HepG2 (cell line): Measurements from ENCODE around the gene NUFIP2. TPM values are rescaled to one million over a fixed set of nuclear protein-coding genes. Genes with fewer than 3 reads are reported as not detected.

Experiments used
- AGO1 ChIP-seq: fragments of 200-400 bp; formaldehyde crosslinking; IDR thresholded peaks from 2 replicates; pipeline ENCODE4 v1.6.1; 2017; ENCODE audit warnings: mild to moderate bottlenecking, low read depth, low read length, moderate library complexity; ENCODE audit not compliant: poor library complexity, severe bottlenecking
- ATF7-NPFF ChIP-seq: sonication (generic); formaldehyde crosslinking; IDR thresholded peaks from 2 replicates; pipeline ENCODE4 v1.8.1; 2023; ENCODE audit warnings: mild to moderate bottlenecking, low read depth, missing genetic modification reagents, moderate library complexity
- BRF2 ChIP-seq: sonication (generic); formaldehyde crosslinking; IDR thresholded peaks from 2 replicates; pipeline ENCODE4 v1.8.1; 2022; ENCODE audit warnings: mild to moderate bottlenecking, missing genetic modification reagents
- CREM ChIP-seq, 2 experiments: sonication (generic) in 1 of 2; formaldehyde crosslinking in 1 of 2; IDR thresholded peaks; 2 replicates each; pipeline versions ENCODE4 v1.4.0 to v1.6.1; 2016 to 2020; ENCODE audit warnings: antibody characterized with exemption in 1 of 2, mild to moderate bottlenecking in 1 of 2, missing genetic modification reagents in 1 of 2
- GATAD1 ChIP-seq: IDR thresholded peaks from 2 replicates; pipeline ENCODE4 v1.6.1; 2016; ENCODE audit warnings: missing genetic modification reagents, missing compliant biosample characterization
- GFI1 ChIP-seq: sonication (generic); formaldehyde crosslinking; IDR thresholded peaks from 2 replicates; pipeline ENCODE4 v1.5.0; 2020; ENCODE audit warnings: missing genetic modification reagents, mild to moderate bottlenecking, borderline replicate concordance
- HMG20B ChIP-seq: conservative IDR thresholded peaks from 2 replicates; pipeline ENCODE4 v1.6.1; 2016; ENCODE audit warnings: missing genetic modification reagents, missing compliant biosample characterization
- HNF1A ChIP-seq, 2 experiments: sonication (generic) in 1 of 2; formaldehyde crosslinking in 1 of 2; IDR thresholded peaks; 2 replicates each; pipeline versions ENCODE4 v1.4.0 to v1.6.1; 2016 to 2020; ENCODE audit warnings: borderline replicate concordance in 1 of 2, low read depth in 1 of 2, mild to moderate bottlenecking in 1 of 2, missing genetic modification reagents in 1 of 2
- HNRNPK ChIP-seq: fragments of 200-400 bp; formaldehyde crosslinking; IDR thresholded peaks from 2 replicates; pipeline ENCODE4 v1.6.1; 2018; ENCODE audit warnings: low read length, low read depth, moderate library complexity, mild to moderate bottlenecking; ENCODE audit not compliant: poor library complexity, severe bottlenecking
- PCBP1 ChIP-seq: fragments of 200-400 bp; formaldehyde crosslinking; IDR thresholded peaks from 2 replicates; pipeline ENCODE4 v1.6.1; 2017; ENCODE audit warnings: mild to moderate bottlenecking, low read depth, low read length, borderline replicate concordance
- SAFB2 ChIP-seq: sonication (generic); formaldehyde crosslinking; IDR thresholded peaks from 2 replicates; pipeline ENCODE4 v1.5.1; 2020; ENCODE audit warnings: missing genetic modification reagents, low read depth, mild to moderate bottlenecking, borderline replicate concordance
- SALL1 ChIP-seq: sonication (generic); formaldehyde crosslinking; IDR thresholded peaks from 2 replicates; pipeline ENCODE4 v1.8.0; 2022; ENCODE audit warnings: mild to moderate bottlenecking, missing genetic modification reagents
- SATB2 ChIP-seq: sonication (generic); formaldehyde crosslinking; IDR thresholded peaks from 2 replicates; pipeline ENCODE4 v1.5.0; 2020; ENCODE audit warnings: missing genetic modification reagents
- SP2 ChIP-seq: sonication (generic); formaldehyde crosslinking; IDR thresholded peaks from 2 replicates; pipeline ENCODE4 v1.5.1; 2020; ENCODE audit warnings: mild to moderate bottlenecking, missing genetic modification reagents
- SPEN ChIP-seq: sonication (generic); formaldehyde crosslinking; IDR thresholded peaks from 2 replicates; pipeline ENCODE4 v1.5.1; 2020; ENCODE audit warnings: low read depth, mild to moderate bottlenecking, missing genetic modification reagents
- ZHX1 ChIP-seq: sonication (generic); formaldehyde crosslinking; IDR thresholded peaks from 2 replicates; pipeline ENCODE4 v1.8.1; 2022; ENCODE audit warnings: low read depth, mild to moderate bottlenecking, missing genetic modification reagents
- ZMYM2 ChIP-seq: sonication (generic); formaldehyde crosslinking; IDR thresholded peaks from 2 replicates; pipeline ENCODE4 v1.8.0; 2022; ENCODE audit warnings: mild to moderate bottlenecking, missing genetic modification reagents
- ZNF792 ChIP-seq: IDR thresholded peaks from 2 replicates; pipeline ENCODE4 v1.6.1; 2016
- ZNF816 ChIP-seq: sonication (generic); formaldehyde crosslinking; IDR thresholded peaks from 2 replicates; pipeline ENCODE4 v1.8.0; 2022; ENCODE audit warnings: missing genetic modification reagents, mild to moderate bottlenecking, borderline replicate concordance
- ZSCAN22 ChIP-seq: sonication (generic); formaldehyde crosslinking; IDR thresholded peaks from 2 replicates; pipeline ENCODE4 v1.4.0; 2020; ENCODE audit warnings: mild to moderate bottlenecking, missing genetic modification reagents
- polyA plus RNA-seq, 8 experiments: library from polyadenylated mRNA; depleted of rRNA in 3 of 8; stranded (reverse) in 7 of 8; unstranded in 1 of 8; fragments of >200 nt; fragmentation: Illumina TruSeq in 4 of 8; extraction: Trizol in 4 of 8; gene quantifications; 2 replicates each; pipeline versions ENCODE4 v1.2.1 to v1.2.3, GENCODE V29; 2011 to 2016; ENCODE audit warnings: low read depth in 4 of 8, missing spikeins in 1 of 8, mixed read lengths in 1 of 8; ENCODE audit not compliant: insufficient read depth in 1 of 8
- total RNA-seq, 5 experiments: library from RNA; depleted of rRNA; stranded (reverse); fragments of >200 nt; fragmentation: Illumina TruSeq; extraction: Trizol; gene quantifications; 2 replicates each; pipeline ENCODE4 v1.2.3, GENCODE V29; 2016; ENCODE audit warnings: low read depth in 1 of 5

NUFIP2 gene
- total and polyA plus RNA-seq, 2 of the 13 experiments (the other 11 are each of a cell fraction or from before 2014, with no cell fraction given) = 10.3 to 30.8 TPM

GRCh38 chr17:29293890-29294579 lies at the start of gene NUFIP2 (continued):
- no peak for TF ChIP-seq HNF1A (IDR thresholded peaks at IDR 0.05; ENCODE audit: low read depth)
- peak; percentile 47; the same call in 1 of the 2 replicates for TF ChIP-seq HNF1A (CRISPR knock-in tag; IDR thresholded peaks at IDR 0.05; ENCODE audit: borderline replicate concordance)
- no peak for TF ChIP-seq AGO1
- peak; percentile 80 for TF ChIP-seq CREM (IDR thresholded peaks at IDR 0.05)
- TF ChIP-seq CREM (CRISPR knock-in tag; IDR thresholded peaks at IDR 0.05) = no peak
- TF ChIP-seq PCBP1 = no peak
- TF ChIP-seq ZMYM2 = no peak
- peak; percentile 83; the same call in 1 of the 2 replicates for TF ChIP-seq SATB2 (CRISPR knock-in tag)
- TF ChIP-seq SALL1 (CRISPR knock-in tag) = peak; percentile 87
- peak; percentile 39 for TF ChIP-seq ZSCAN22
- TF ChIP-seq HMG20B (CRISPR knock-in tag) = 0 out of 2 replicates have a peak, but pooled peaks have one; percentile 39
- TF ChIP-seq ZNF816 (CRISPR knock-in tag) = no peak
- peak; percentile 89 for TF ChIP-seq ATF7-NPFF (CRISPR knock-in tag)
- peak; percentile 2 for TF ChIP-seq HNRNPK
- peak; percentile 63; the same call in 1 of the 2 replicates for TF ChIP-seq ZNF792 (CRISPR knock-in tag)
- TF ChIP-seq ZHX1 (CRISPR knock-in tag) = peak; percentile 80
- peak; percentile 71 for TF ChIP-seq SPEN (CRISPR knock-in tag)
- TF ChIP-seq GATAD1 (CRISPR knock-in tag) = peak; percentile 84
- TF ChIP-seq BRF2 (CRISPR knock-in tag) = peak; percentile 81; the same call in 1 of the 2 replicates
- TF ChIP-seq GFI1 (CRISPR knock-in tag) = no peak
- peak; percentile 95 for TF ChIP-seq SP2 (CRISPR knock-in tag)
- no peak for TF ChIP-seq SAFB2
